Lower leg skin (tissue), 4 donors: ENCODE data around the gene CNIH2. TPM values are rescaled to one million over a fixed set of nuclear protein-coding genes. Genes with fewer than 3 reads are reported as not detected.

Source experiments
- DNase-seq, 2 donors: peaks; one replicate each; pipeline ENCODE4 v3.0.0-alpha.2; 2019; ENCODE audit warnings: low spot score in 2 of 2
- H3K4me3 ChIP-seq: fragments of 200-600 bp; sonication (generic); 2 replicates; pipeline ENCODE4 v1.5.1; 2017; ENCODE audit warnings: mild to moderate bottlenecking, low read depth; ENCODE audit not compliant: poor library complexity, severe bottlenecking
- POLR2A ChIP-seq, 2 donors: fragments of 450-650 bp; IDR thresholded peaks; one replicate each; pipeline ENCODE4 v1.6.1; 2016 to 2017; ENCODE audit warnings: antibody characterized with exemption in 2 of 2, mild to moderate bottlenecking in 1 of 2, moderate library complexity in 1 of 2
- WGBS, 2 donors: methylation state at CpG; one replicate each; pipeline ENCODE4 v1.1.5; 2018; 5-methylcytosine and 5-hydroxymethylcytosine counted together
- intact Hi-C: fragments of 100-400 bp; cut with DNase I; formaldehyde crosslinking; loops from one replicate; pipeline ENCODE4 v1.15.0; 2023; ENCODE audit warnings: low total_unique reads
- total RNA-seq, 4 donors: library from RNA; depleted of rRNA; stranded (reverse); fragments of >200 nt; gene quantifications; one replicate each; pipeline ENCODE4 v1.1.0, GENCODE V29; 2016
- TF ChIP-seq, protein P1 (sequence below), 3 donors: fragments of 450-650 bp; IDR thresholded peaks; one replicate each; pipeline ENCODE4 v1.5.1; 2016; ENCODE audit warnings: antibody characterized with exemption in 3 of 3, mild to moderate bottlenecking in 3 of 3, moderate library complexity in 2 of 3

CNIH2 gene
- total RNA-seq, 4 donors from 2014 or later: 0.42 to 3.2 TPM; not detected in 2

DNA sequence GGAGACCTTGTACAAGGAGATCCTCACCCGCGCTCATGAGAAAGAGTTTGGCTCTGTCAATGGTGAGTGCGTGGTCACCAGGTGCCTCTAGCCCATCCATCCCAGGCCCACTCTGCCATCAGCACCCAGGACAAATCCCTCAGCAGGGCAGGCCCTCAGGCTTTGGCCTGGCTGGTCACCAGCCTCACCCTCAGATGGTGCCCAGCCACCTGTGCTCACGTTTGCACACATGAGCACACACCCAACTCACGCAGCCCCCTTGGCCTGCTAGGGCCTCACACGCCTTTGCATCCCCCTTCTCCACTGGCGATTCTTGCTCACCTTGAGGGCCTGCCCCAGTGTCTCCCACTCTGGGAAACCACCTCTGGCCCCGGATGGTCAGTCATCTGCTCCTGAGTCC lies 13.6 kb upstream of the CNIH2 start:
- intact Hi-C loops: no loop called here
- DNase-seq: no peak
- WGBS, 2 donors: 85 to 89% methylated on average over 8 of the region's 8 CpGs
- H3K4me3 ChIP-seq: no peak overlapping the region
- TF ChIP-seq, protein P1, sequence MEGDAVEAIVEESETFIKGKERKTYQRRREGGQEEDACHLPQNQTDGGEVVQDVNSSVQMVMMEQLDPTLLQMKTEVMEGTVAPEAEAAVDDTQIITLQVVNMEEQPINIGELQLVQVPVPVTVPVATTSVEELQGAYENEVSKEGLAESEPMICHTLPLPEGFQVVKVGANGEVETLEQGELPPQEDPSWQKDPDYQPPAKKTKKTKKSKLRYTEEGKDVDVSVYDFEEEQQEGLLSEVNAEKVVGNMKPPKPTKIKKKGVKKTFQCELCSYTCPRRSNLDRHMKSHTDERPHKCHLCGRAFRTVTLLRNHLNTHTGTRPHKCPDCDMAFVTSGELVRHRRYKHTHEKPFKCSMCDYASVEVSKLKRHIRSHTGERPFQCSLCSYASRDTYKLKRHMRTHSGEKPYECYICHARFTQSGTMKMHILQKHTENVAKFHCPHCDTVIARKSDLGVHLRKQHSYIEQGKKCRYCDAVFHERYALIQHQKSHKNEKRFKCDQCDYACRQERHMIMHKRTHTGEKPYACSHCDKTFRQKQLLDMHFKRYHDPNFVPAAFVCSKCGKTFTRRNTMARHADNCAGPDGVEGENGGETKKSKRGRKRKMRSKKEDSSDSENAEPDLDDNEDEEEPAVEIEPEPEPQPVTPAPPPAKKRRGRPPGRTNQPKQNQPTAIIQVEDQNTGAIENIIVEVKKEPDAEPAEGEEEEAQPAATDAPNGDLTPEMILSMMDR (IDR thresholded peaks at IDR 0.05): no peak
- no peak for TF ChIP-seq POLR2A (IDR thresholded peaks at IDR 0.05)

DNA sequence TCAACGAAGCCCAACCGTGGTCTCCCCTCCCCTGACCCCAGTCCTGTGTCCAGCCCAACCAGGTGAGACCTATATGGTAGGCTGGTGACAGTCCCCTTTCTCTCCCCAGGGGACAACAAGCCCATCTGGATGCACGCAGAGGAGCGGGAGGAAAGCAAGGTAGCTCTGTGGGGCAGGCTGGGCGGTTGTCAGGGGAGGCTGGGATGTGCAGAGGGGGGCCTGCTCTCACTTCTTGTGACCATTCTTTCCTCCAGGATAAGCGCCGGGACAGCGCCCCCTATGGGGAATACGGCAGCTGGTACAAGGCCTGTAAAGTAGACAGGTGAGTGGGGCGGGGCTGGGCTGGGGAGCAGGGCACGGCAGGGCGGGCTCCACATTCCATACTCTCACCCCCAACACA lies 13.1 kb upstream of the CNIH2 start:
- DNase-seq: no peak
- TF ChIP-seq, protein P1 (IDR thresholded peaks at IDR 0.05): no peak
- TF ChIP-seq POLR2A (IDR thresholded peaks at IDR 0.05): no peak
- WGBS, 2 donors: 73 to 75% methylated on average over 12 of the region's 12 CpGs
- intact Hi-C loops: no loop called here
- H3K4me3 ChIP-seq: no peak overlapping the region

DNA sequence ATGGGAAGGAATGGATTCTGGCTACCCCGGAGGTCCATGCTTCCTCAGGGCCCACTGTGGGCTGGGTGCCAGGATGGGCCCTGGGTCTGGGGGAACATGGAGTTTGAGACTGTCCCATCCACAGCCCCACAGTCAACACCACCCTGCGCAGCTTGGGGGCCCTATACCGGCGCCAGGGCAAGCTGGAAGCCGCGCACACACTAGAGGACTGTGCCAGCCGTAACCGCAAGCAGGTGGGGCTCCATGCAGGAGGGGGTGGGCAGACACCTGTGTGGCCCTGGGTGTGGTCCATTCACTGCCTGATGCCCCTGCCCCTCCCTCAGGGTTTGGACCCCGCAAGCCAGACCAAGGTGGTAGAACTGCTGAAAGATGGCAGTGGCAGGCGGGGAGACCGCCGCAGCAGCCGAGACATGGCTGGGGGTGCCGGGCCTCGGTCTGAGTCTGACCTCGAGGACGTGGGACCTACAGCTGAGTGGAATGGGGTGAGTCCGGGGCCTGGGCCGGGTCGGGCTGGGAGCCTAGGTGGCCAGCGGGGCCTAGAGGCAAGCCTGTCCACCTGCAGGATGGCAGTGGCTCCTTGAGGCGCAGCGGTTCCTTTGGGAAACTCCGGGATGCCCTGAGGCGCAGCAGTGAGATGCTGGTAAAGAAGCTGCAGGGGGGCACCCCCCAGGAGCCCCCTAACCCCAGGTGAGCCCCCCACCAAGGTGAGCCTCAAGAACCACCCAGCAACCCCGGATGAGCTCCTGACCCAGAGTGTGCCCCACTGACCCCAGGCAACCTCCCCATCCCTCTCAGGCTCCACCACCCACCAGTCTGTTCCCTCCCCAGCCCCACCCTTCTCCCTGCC lies 12.2 kb upstream of the CNIH2 start:
- intact Hi-C loops: no loop called here
- WGBS, 2 donors: 89% methylated on average over 23 to 26 of the region's 26 CpGs
- TF ChIP-seq, protein P1 (IDR thresholded peaks at IDR 0.05): no peak
- no peak for TF ChIP-seq POLR2A (IDR thresholded peaks at IDR 0.05)
- H3K4me3 ChIP-seq: no peak overlapping the region
- DNase-seq: no peak

DNA sequence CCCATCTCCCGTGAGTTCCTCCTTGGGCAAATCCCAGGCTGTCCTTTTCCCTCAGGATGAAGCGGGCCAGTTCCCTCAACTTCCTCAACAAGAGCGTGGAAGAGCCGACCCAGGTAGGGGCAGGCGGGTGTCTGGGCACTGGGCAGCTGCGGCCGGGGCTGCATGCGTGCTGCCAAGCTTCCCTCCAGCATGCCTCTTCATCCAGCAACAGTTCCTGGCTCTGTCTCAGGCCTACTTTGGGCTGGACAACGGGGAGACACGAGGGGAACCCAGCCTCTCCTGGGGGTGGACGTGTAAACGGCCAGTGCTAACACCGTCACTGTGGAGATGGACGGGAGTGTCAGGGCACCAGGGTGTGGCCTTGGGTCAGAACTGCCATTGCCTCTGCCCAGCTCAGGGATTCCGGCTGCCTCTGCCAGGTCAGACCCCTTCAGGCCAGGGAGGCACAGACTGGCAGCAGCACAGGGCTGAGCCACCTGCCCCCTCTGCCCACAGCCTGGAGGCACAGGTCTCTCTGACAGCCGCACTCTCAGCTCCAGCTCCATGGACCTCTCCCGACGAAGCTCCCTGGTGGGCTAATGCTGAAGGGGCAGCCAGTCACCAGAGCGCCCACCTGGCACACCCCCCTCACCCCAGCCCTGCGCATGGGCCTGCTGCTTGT lies 11.5 kb upstream of the CNIH2 start:
- intact Hi-C loops: no loop called here

DNA sequence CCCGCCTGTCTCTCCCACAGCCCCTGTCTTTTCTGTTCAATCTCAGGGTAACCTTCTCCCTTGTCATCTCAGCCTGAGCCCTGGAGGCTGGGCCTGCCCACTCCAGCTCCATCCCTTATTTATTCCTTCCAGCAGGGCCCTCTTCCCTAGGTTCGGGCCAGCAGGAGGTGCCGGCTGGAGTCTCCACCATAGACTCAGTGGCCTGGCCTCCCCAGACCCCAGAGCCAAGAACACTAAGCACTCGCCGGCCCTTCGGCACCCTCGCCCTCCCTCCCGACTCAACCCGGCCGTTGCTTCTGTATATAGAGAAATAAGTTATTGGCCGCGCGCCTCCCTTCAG lies 11.0 kb upstream of the CNIH2 start:
- WGBS, 2 donors: 14 to 23% methylated on average over 11 to 13 of the region's 13 CpGs
- TF ChIP-seq, protein P1 (IDR thresholded peaks at IDR 0.05): no peak
- no peak for TF ChIP-seq POLR2A (IDR thresholded peaks at IDR 0.05)
- intact Hi-C loops: no loop called here

More for the DNA sequence above, 11.5 kb upstream of the CNIH2 start:
- H3K4me3 ChIP-seq: no peak overlapping the region
- TF ChIP-seq, protein P1 (IDR thresholded peaks at IDR 0.05): no peak
- TF ChIP-seq POLR2A (IDR thresholded peaks at IDR 0.05): no peak
- no peak for DNase-seq
- WGBS, 2 donors: 77% methylated on average over 16 to 19 of the region's 20 CpGs

More for the DNA sequence above, 11.0 kb upstream of the CNIH2 start:
- DNase-seq: no peak
- peak overlapping the region; percentile 20 for H3K4me3 ChIP-seq
